Endodermal cell (in vitro differentiated cells): ENCODE results near the gene WFDC10B. TPM values are rescaled to one million over a fixed set of nuclear protein-coding genes. Genes with fewer than 3 reads are reported as not detected.

Experiments used
- DNase-seq: peaks from one replicate; pipeline ENCODE4 v3.0.0-alpha.2; 2017
- H3K27ac ChIP-seq: 2 replicates; pipeline ENCODE4 v1.5.1; 2013; ENCODE audit warnings: mild to moderate bottlenecking, low read depth, low read length, moderate library complexity
- H3K27me3 ChIP-seq: 2 replicates; pipeline ENCODE4 v1.6.1; 2013; ENCODE audit warnings: mild to moderate bottlenecking, low read length, moderate library complexity; ENCODE audit not compliant: insufficient read depth, control insufficient read depth, poor library complexity, severe bottlenecking
- H3K36me3 ChIP-seq: 2 replicates; pipeline ENCODE4 v1.7.0; 2013; ENCODE audit warnings: mild to moderate bottlenecking, low read length, moderate library complexity; ENCODE audit not compliant: control insufficient read depth, insufficient read depth
- H3K4me1 ChIP-seq: one replicate; pipeline ENCODE4 v1.7.0; 2013; ENCODE audit warnings: low read length; ENCODE audit not compliant: control insufficient read depth, insufficient read depth
- H3K4me3 ChIP-seq: 2 replicates; pipeline ENCODE4 v1.5.1; 2013; ENCODE audit warnings: mild to moderate bottlenecking, low read length, moderate library complexity
- H3K9ac ChIP-seq: 2 replicates; pipeline ENCODE4 v1.6.1; 2013; ENCODE audit warnings: mild to moderate bottlenecking, low read length, moderate library complexity; ENCODE audit not compliant: poor library complexity, severe bottlenecking; ENCODE audit errors: extremely low read depth
- H3K9me3 ChIP-seq: 2 replicates; pipeline ENCODE4 v1.6.1; 2013; ENCODE audit warnings: mild to moderate bottlenecking, low read length, moderate library complexity; ENCODE audit not compliant: control insufficient read depth
- H3K27ac Mint-ChIP-seq: 2 replicates; pipeline ENCODE4 v1.8.0; 2020; ENCODE audit warnings: mixed read lengths
- H3K27me3 Mint-ChIP-seq: 2 replicates; pipeline ENCODE4 v1.8.0; 2021; ENCODE audit warnings: mild to moderate bottlenecking, mixed read lengths; ENCODE audit not compliant: insufficient read depth
- H3K36me3 Mint-ChIP-seq: 2 replicates; pipeline ENCODE4 v1.8.0; 2020; ENCODE audit warnings: low read depth, mixed read lengths
- H3K4me1 Mint-ChIP-seq: 2 replicates; pipeline ENCODE4 v1.8.0; 2020; ENCODE audit warnings: mixed read lengths
- H3K4me3 Mint-ChIP-seq: 2 replicates; pipeline ENCODE4 v1.8.0; 2020; ENCODE audit warnings: mild to moderate bottlenecking, moderate library complexity, mixed read lengths
- H3K9me3 Mint-ChIP-seq: 2 replicates; pipeline ENCODE4 v1.8.0; 2020; ENCODE audit warnings: mild to moderate bottlenecking, mixed read lengths
- WGBS, 2 experiments: methylation state at CpG; one replicate each; pipeline versions ENCODE4 v1.1.5 to v1.1.7; 2013; ENCODE audit warnings: missing lambda C conversion rate in 2 of 2, mixed read lengths in 1 of 2; ENCODE audit not compliant: insufficient coverage in 1 of 2, insufficient read length in 1 of 2; 5-methylcytosine and 5-hydroxymethylcytosine counted together
- long read RNA-seq, 4 experiments: library from polyadenylated mRNA in 2 of 4; library from RNA in 1 of 4; library from capped mRNA in 1 of 4; stranded (forward) in 3 of 4; unstranded in 1 of 4; transcript quantifications; one replicate each; pipeline ENCODE4 v2.0.0, GENCODE V29; 2020 to 2021; ENCODE audit warnings: inconsistent platforms in 1 of 4
- polyA plus RNA-seq, 2 experiments: library from polyadenylated mRNA; stranded (reverse); fragments of 50-300 nt; gene quantifications; one replicate each; pipeline ENCODE4 v1.2.3, GENCODE V29; 2013
- total RNA-seq, 2 donors: library from RNA; stranded (reverse); fragmentation: NEBNext Ultra II Directional in 1 of 2; extraction: Animal tissue kit (Norgen Biotek cat#: 25700) in 1 of 2; gene quantifications; 2 replicates in 1 of 2; 3 replicates in 1 of 2; pipeline ENCODE4 v1.2.1, GENCODE V29; 2021
- TF ChIP-seq, protein P1 (sequence below): fragments of 200-600 bp; sonication (generic); conservative IDR thresholded peaks from 2 replicates; pipeline ENCODE4 v1.5.0; 2021; ENCODE audit warnings: antibody characterized with exemption, mild to moderate bottlenecking

WFDC10B gene
- total RNA-seq = not detected
- not detected for polyA plus RNA-seq (2013, experiment 1 of 2)
- polyA plus RNA-seq (2013, experiment 2 of 2) = not detected
- long read RNA-seq, experiment 1 = 0 reads
- long read RNA-seq, experiment 2 = 0 reads
- long read RNA-seq, experiment 3, partial matches to known transcripts = 0 of 1 reads
- long read RNA-seq, experiment 3, other reads (novel, unspliced or antisense) = 1 of 1 reads
- long read RNA-seq, experiment 4 = 0 reads

DNA sequence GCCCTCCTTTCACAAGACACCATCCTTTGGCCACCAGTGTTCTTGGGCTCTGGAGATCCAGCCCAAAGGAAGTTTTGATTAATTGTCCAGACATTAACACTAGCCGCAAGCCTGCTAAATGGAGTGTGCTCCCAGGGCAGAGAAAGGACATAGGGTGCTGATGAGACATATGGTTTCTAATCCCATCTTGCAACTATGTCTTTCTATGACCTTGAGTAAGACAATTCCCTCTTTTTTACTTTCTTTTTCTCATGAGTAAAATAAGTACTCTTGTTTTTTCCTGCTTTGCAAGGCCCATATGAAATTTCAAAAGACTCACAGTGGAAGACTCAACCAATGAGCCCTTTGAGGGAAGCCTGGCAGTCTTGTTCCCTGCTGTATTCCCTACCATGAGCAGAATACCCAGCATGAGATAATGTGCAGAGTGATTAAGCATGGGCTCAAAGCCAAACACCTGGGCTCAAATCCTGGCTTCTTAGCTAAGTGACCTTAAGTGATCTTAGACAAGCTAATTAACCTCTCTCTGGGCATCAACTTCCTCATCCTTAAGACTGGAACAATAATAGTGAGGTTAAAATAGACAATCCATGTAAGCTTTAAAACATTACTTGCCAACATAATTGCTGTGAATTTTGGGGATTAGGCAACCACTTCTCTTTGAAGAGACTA, at the start of gene WFDC10B:
Gene WFDC10B (minus strand): TSS at position 51 of the 669 bp plus-strand sequence. CDS start 19,027 bp downstream, outside the sequence.
- no peaks in the 10 kb centered on the region for H3K27me3 ChIP-seq
- Mint-ChIP-seq H3K4me3 (no peak within 1 kb of the TSS), H3K4me1 (peaks cover 4% of the 10 kb centered on the region), H3K36me3 (peaks cover 2% of the 10 kb centered on the region), H3K27me3 (peaks cover 4% of the 10 kb centered on the region), H3K9me3 (no peaks in the 10 kb centered on the region), H3K27ac (no peak within 1 kb of the TSS)
- H3K27ac ChIP-seq = no peak within 1 kb of the TSS
- peaks cover 4% of the 10 kb centered on the region for H3K4me1 ChIP-seq
- H3K9me3 ChIP-seq = no peaks in the 10 kb centered on the region
- WGBS, 2 experiments = 92 to 100% methylated on average over 1 of the region's 1 CpG
- no peak within 1 kb of the TSS for H3K4me3 ChIP-seq
- H3K9ac ChIP-seq = no peak within 1 kb of the TSS
- H3K36me3 ChIP-seq = no peaks in the 10 kb centered on the region
- TF ChIP-seq, protein P1, sequence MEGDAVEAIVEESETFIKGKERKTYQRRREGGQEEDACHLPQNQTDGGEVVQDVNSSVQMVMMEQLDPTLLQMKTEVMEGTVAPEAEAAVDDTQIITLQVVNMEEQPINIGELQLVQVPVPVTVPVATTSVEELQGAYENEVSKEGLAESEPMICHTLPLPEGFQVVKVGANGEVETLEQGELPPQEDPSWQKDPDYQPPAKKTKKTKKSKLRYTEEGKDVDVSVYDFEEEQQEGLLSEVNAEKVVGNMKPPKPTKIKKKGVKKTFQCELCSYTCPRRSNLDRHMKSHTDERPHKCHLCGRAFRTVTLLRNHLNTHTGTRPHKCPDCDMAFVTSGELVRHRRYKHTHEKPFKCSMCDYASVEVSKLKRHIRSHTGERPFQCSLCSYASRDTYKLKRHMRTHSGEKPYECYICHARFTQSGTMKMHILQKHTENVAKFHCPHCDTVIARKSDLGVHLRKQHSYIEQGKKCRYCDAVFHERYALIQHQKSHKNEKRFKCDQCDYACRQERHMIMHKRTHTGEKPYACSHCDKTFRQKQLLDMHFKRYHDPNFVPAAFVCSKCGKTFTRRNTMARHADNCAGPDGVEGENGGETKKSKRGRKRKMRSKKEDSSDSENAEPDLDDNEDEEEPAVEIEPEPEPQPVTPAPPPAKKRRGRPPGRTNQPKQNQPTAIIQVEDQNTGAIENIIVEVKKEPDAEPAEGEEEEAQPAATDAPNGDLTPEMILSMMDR = no peak
- no peak for DNase-seq

DNA sequence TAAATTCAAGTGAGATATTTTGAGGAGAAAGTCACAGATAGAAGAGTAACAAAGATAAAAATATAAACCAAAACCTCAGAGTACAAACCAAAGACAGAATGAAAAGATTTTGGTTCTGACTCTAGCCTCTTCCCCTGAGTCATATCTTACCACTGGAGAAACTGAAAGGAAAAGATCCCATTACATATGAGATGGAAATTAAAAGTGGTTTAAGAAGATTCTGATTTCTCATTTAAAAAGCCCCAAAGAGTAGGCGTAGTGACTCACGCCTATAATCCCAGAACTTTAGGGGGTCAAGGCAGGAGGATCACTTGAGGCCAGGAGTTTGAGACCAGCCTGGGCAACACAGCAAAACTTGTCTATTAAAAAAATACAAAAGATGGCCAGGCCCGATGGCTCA, 47.9 kb upstream of the WFDC10B start:
- Mint-ChIP-seq H3K9me3 (peaks cover 37% of the 10 kb centered on the region), H3K27me3 (no peaks in the 10 kb centered on the region), H3K27ac (no peak overlapping the region), H3K4me3 (no peak overlapping the region), H3K4me1 (no peaks in the 10 kb centered on the region), H3K36me3 (peaks cover 17% of the 10 kb centered on the region)
- H3K27ac ChIP-seq = no peak overlapping the region
- H3K4me1 ChIP-seq = no peaks in the 10 kb centered on the region
- no peaks in the 10 kb centered on the region for H3K36me3 ChIP-seq
- no peak for DNase-seq
- H3K9me3 ChIP-seq = peaks cover 31% of the 10 kb centered on the region
- TF ChIP-seq, protein P1 = no peak
- H3K27me3 ChIP-seq = no peaks in the 10 kb centered on the region
- 89 to 100% methylated on average over 2 to 3 of the region's 3 CpGs for WGBS, 2 experiments
- no peak overlapping the region for H3K9ac ChIP-seq
- no peak overlapping the region for H3K4me3 ChIP-seq

DNA sequence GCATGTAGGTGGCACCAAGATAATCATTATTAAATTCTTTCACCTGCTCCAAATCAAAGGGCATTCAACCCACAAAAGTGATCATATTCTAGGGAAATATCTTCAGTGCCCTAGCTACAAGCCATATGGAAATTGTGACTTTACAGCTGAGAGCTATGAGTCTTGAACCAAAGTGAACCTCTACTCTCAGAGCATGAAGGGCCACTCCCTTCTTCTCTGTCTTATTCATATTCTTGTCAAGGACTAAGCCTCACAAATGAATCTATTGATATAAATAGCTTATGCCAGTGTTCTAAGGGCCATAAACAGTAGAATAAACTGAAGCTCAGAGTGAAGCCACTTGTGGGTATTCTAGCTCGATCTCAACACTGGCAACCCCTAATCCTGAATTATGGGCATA, 46.9 kb upstream of the WFDC10B start:
- no peak overlapping the region for H3K4me3 ChIP-seq
- Mint-ChIP-seq H3K27me3 (no peaks in the 10 kb centered on the region), H3K27ac (no peak overlapping the region), H3K4me1 (no peaks in the 10 kb centered on the region), H3K9me3 (peaks cover 30% of the 10 kb centered on the region), H3K36me3 (peaks cover 15% of the 10 kb centered on the region), H3K4me3 (no peak overlapping the region)
- no peaks in the 10 kb centered on the region for H3K36me3 ChIP-seq
- peaks cover 26% of the 10 kb centered on the region for H3K9me3 ChIP-seq
- no peaks in the 10 kb centered on the region for H3K27me3 ChIP-seq
- H3K9ac ChIP-seq = no peak overlapping the region
- H3K4me1 ChIP-seq = no peaks in the 10 kb centered on the region
- DNase-seq = no peak
- TF ChIP-seq, protein P1 = no peak
- H3K27ac ChIP-seq = no peak overlapping the region
- WGBS, 2 experiments = 92 to 100% methylated on average over 1 of the region's 1 CpG
